Liver (tissue), 3 donors: ENCODE data around the gene PFKFB3.

Source experiments
- CTCF ChIP-seq: fragments of 150-350 bp; IDR thresholded peaks from 2 replicates; pipeline ENCODE4 v1.5.1; 2017; ENCODE audit warnings: improper control_type of control experiment, low read depth, low read length; ENCODE audit not compliant: missing input control
- EGR1 ChIP-seq, 2 donors: IDR thresholded peaks; 2 replicates each; pipeline ENCODE4 v1.6.1; 2016 to 2018; ENCODE audit warnings: antibody characterized with exemption in 2 of 2, low read depth in 2 of 2
- JUND ChIP-seq, 2 donors: IDR thresholded peaks; 2 replicates each; pipeline ENCODE4 v1.6.1; 2016; ENCODE audit warnings: antibody characterized with exemption in 2 of 2
- RXRA ChIP-seq, 2 donors: IDR thresholded peaks; 2 replicates each; pipeline ENCODE4 v1.6.1; 2017 to 2018; ENCODE audit warnings: antibody characterized with exemption in 2 of 2, mild to moderate bottlenecking in 1 of 2
- SP1 ChIP-seq: IDR thresholded peaks from 2 replicates; pipeline ENCODE4 v1.6.1; 2018; ENCODE audit warnings: antibody characterized with exemption, mild to moderate bottlenecking
- TAF1 ChIP-seq: conservative IDR thresholded peaks from 2 replicates; pipeline ENCODE4 v1.6.1; 2016; ENCODE audit warnings: antibody characterized with exemption, mild to moderate bottlenecking
- ZBTB33 ChIP-seq: IDR thresholded peaks from 2 replicates; pipeline ENCODE4 v1.6.1; 2016; ENCODE audit warnings: antibody characterized with exemption
- TF ChIP-seq, protein P1 (sequence below): IDR thresholded peaks from 2 replicates; pipeline ENCODE4 v1.6.1; 2016; ENCODE audit warnings: antibody characterized with exemption, mild to moderate bottlenecking
- donor health status: healthy.
- donor health status: healthy.

GRCh38 chr10:6239213-6239991 is 36.7 kb downstream of the PFKFB3 start:
- TF ChIP-seq CTCF: no peak
- no peak for TF ChIP-seq TAF1
- no peak for TF ChIP-seq ZBTB33
- TF ChIP-seq, protein P1, sequence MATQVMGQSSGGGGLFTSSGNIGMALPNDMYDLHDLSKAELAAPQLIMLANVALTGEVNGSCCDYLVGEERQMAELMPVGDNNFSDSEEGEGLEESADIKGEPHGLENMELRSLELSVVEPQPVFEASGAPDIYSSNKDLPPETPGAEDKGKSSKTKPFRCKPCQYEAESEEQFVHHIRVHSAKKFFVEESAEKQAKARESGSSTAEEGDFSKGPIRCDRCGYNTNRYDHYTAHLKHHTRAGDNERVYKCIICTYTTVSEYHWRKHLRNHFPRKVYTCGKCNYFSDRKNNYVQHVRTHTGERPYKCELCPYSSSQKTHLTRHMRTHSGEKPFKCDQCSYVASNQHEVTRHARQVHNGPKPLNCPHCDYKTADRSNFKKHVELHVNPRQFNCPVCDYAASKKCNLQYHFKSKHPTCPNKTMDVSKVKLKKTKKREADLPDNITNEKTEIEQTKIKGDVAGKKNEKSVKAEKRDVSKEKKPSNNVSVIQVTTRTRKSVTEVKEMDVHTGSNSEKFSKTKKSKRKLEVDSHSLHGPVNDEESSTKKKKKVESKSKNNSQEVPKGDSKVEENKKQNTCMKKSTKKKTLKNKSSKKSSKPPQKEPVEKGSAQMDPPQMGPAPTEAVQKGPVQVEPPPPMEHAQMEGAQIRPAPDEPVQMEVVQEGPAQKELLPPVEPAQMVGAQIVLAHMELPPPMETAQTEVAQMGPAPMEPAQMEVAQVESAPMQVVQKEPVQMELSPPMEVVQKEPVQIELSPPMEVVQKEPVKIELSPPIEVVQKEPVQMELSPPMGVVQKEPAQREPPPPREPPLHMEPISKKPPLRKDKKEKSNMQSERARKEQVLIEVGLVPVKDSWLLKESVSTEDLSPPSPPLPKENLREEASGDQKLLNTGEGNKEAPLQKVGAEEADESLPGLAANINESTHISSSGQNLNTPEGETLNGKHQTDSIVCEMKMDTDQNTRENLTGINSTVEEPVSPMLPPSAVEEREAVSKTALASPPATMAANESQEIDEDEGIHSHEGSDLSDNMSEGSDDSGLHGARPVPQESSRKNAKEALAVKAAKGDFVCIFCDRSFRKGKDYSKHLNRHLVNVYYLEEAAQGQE: no peak
- no peak for TF ChIP-seq EGR1 (IDR thresholded peaks at IDR 0.05; ENCODE audit: low read depth in 2 of 2)
- peak in 1 of 2 donors; percentile 81 for TF ChIP-seq JUND (IDR thresholded peaks at IDR 0.05)
- no peak for TF ChIP-seq RXRA (IDR thresholded peaks at IDR 0.05)
- no peak for TF ChIP-seq SP1
